GM21619 (cell line): ENCODE data around the gene RBKS.
"Not testable (repeated sequence)": the region's sequence is repeated elsewhere in the genome, so short reads cannot be mapped to it uniquely, and the experiment has no call there.

Experiments
- ATAC-seq: cut with Tn5 transposase; IDR thresholded peaks from one replicate; pipeline ENCODE4 v1.9.1; 2021; ENCODE audit not compliant: unreplicated experiment

RBKS gene

DNA sequence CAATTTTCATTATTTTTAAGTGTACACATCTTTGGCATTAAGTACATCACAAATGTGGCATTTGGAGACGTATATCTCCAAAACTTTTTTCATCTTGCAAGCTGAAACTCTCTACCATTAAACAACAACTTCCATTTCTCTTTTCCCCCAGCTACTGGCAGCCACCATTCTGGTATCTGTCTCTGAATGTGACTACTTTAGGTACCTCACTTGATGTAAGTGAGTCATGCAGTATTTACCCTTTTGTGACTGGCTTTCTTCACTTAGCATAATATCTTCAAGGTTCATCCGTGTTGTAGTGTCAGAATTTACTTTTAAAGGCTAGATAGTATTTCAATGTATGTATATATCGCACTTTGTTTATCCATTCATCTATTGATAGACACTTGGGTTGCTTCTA is 17.4 kb upstream of the RBKS start:
- no peak for ATAC-seq

DNA sequence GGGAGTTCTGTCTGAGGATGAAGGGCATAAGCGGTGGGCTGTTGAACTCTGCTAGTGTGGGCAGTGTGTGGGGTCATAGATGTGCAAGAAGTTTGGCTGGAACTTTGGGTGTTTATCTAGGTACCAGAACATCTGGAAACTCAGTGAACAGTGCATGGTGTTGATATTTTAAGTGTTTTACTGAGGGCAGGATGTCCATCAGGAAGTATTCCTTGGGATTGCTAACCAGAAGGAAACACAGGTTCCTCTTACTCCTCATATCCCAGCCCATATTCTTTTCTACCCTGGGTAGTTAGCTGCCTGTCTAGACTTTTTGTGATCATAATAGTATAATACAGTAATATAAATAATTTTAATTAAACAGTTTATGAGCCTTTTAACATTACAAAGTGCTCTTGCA is 15.9 kb upstream of the RBKS start:
- no peak for ATAC-seq

DNA sequence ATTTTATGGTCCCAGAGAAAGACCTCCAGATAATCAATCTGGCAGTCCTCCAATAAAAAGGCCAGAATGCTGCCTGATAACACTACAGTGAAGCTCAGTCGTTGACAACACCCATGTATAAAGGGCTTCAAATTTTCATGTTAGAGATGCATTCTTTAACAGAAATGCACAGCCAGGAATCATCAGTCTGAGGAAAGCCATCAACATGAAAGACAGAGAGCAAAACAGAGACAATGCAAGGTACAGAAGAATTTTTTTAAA is 14.1 kb upstream of the RBKS start:
- ATAC-seq: no peak

DNA sequence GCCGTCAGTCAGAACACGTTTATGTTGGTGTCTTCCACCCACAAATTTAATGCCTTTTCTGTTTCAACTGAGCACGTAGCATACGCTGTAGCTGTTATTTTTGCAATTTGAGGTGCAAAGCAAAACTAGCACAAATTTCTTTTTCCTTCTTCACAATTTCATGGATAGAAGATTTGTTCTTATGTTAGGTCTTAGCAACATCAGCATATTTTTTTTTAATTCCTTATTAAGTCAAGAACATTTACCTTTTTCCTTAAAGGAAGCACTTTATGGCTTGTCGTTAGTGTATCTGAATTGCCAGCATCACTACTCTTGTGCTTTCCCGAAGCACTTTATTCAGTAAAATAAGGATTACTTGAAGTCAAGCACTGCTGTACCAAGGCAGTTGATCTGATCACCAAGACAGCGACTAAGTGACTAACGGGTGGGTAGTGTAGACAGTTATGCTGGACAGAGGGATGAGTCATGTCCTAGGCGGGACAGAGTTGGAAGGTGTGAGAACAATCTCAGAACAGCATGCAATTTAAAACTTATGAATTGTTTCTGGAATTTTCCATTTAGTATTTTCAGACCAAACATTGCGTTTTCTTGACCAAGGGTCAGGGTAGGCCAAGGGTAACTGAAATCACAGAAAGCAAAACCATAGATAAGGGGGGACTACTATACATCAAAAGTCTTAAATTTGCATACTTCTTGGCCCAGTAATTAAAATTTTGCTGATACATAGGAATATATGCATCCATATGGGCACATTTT is 13.6 kb upstream of the RBKS start:
- no peak for ATAC-seq

DNA sequence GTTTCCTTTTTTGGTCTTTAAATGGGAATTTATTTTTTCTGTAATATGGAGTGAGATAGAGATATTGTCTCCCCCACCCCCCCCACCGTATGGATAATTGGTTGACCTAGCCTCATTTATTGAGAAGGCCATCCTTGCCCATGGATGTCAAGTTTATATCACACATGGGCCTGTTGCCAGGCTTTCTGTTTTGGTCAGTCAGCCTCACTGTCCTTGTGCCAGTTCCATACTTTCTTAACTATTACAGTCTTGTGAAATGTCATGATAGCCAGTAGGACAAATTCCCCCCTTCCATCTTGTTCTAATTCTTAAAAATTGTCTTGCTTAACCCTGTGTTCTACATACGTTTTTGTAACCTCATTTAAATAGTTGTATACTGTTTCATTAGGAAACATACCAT is 12.8 kb upstream of the RBKS start:
- ATAC-seq: no peak

DNA sequence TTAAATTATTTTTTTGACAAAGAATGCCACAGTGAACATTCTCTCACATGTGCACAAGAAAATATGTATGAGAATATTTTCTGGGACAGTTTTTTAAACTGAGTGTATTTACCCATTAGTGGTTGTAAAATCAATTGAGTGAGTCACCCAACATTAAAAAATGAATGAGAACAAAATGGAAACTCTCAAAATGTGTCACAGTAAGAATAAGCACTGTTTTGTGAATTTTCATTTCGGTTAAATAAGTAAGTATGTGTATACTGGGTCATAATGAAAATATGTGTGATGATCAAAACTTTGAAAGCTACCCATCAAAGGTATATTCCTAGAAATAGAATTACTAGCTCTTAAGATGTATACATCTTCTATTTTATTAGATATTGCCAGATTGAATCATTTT is 11.9 kb upstream of the RBKS start:
- no peak for ATAC-seq

DNA sequence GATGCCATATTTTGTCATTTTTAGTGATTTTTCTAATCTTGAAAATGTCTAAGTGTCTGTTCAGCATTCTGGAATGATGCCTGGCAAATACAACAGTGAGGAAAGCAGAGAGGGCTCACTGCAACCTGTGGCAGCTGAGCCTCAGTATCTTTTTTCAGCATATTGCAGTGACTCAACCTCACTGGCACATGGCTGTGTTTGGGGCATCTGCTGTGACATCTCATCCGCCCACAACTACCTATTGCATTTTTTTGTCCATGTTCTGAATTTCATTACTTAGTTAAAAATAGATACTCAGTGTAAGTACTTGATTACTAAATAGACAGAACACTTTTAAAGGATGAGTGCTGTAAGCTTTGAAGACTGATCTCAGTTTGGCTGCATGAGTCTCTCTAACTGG is 11.0 kb upstream of the RBKS start:
- no peak for ATAC-seq

DNA sequence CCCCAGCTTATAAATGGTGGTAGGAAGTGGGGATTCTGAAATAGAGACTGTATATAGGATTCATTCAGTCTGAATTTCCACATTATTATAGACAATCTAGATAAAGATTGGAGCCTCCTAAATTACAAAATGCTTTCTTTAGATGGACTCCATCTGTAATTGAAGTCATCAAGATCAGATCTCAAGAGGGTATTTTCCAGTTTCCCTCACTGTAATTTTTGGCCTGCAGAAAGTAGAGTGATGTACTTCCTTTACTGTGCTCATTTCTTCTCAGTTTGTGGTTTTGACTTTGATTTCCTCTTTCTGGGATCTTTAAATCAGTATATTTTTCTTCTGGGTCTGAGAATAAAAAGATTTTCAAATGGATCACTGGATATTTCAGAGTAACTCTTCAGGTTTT is 7.5 kb upstream of the RBKS start:
- no peak for ATAC-seq

DNA sequence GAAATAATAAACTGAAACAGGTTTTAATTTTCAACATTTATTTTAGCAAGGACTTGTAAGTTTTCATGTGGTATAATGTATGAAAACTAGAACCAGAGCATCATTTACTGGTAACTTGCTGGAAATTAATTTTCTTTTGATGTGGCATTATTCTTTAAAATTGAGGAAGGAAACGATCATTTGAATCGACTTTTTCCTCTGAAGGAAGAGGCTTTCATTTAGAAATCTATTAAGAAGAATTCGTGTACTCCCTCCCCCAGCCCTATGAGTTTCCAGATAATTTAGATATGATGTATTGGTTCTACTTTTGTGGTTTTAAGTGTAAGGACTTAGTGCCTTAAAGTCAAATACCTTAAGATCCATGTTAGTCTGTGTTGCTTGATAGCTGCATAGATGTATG is 2.8 kb upstream of the RBKS start:
- ATAC-seq: no peak

DNA sequence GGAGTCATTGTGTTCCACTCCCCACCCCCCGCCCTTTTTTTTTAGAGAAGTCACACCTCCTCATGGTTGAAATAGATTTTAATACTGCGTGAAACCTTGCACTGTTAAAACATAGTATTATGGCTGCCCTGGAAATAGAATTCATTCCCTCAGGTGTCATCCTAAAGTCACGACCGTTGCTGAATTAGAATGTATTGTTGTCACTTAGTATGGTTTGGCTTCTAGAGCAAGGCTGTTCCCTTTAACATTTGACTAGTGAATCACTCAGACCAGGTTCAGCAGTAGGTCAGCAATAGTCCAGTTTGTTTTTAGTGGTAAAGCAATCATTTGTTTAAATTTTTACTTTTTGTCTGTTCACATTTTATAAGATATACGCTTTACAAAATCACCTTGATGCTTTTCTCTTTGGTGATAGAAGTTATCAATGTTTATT is 1.5 kb upstream of the RBKS start:
- ATAC-seq: no peak

DNA sequence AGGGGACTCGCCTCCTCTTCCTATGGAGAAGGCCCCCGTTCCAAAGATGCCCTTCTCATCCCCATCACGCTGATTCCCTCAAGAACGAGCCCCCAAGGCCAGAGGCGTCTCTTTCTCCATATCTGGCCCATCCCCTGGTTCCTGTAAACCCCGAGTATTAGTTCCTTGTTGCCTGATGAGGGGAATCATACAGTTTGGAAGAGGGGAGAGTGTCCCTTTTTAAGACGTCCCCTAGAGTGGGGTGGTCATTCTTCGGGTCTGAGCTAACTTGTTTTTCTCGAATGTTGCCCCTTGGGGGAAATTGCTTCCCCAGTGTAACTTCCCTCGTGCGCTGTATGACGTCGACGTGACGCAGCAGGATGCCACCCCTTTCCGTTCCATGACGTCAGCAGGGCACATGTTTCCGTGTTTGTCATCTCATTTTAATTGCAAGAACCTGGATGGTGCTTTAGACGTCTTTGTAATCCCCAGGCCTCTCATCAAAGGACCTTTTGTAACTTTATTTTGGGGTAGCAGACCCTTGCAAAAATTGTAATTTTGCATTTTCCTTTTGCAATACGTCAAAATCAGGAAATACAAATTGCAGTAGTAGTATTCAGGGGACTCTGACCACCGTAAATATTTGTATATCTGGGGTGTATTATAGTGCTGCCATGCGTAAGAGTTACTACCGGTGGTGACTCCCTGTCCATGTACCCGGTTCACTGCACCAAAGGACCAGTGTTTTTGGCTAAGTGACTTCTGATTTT is 911 bp upstream of the RBKS start:
- no peak for ATAC-seq

DNA sequence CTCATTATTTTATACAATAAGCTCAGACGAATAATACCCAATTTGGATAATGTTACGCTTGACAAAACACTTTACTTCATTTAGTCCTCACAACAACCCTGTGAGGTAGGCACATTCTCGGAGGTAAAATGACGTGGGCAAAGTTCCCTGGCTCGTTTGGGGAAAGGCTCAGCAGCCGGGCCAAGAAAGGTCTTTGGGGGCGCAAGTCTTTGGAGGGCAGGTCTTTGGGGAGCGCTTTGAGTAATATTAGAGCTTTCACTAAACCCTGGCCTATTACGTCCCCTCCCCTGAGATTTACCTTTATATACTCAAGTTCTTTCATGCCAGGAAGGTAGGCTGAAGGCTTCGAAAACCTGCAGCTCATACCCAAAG is 427 bp downstream of the RBKS start:
- ATAC-seq: no peak

DNA sequence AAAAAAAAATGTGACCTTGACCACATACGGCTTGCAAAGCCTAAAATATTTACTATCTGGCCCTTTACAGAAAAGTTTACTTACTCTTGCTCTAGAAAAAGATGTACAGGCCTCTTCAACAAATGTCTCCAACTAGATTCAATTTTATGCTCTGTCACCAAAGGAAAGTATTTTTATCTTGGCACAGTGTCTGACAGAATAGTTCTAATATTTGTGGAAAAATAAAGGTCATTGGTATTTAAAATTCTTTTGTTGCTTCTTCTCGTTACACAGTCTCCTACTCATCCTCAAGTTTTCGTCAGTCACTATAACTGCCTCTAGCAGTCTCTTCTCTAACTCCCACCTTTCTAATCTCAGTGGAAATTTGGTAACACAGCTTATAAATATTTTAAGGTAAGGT is 1.4 kb downstream of the RBKS start:
- no peak for ATAC-seq

DNA sequence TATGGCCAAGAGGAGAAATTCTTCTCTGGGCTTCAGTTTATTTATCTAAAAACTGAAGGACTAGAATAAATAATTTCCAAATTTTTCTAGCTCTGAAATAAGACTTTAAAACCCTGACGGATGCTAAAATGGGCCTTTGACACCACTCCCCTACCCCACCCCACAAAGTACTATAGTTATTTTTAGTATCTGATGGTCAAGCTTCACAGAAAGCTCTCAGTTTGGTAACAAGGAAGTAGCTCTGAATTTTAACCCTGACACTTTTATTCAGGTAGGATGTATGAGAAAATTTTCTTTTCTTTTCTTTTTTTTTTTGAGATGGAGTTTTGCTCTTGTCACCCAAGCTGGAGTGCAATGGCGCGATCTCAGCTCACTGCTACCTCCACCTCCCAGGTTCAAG is 2.4 kb downstream of the RBKS start:
- no peak for ATAC-seq

DNA sequence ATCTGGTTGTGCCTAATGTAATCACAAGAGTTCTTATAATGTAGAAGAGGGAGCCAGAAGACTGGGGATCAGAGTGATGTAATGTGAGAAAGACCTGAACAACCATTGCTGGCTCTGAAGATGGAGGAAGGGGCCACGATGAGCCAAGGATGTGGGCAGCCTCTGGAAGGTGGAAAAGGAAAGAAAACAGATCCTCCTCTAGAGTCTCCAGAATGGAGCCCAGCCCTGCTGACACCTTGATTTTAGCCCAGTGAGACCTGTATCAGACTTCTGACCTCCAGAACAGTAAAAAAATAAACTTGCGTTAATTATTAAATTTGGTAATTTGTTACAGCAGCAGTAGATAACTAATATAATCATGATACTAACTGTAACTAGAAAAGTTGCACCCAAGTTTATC is 3.1 kb downstream of the RBKS start:
- no peak for ATAC-seq

DNA sequence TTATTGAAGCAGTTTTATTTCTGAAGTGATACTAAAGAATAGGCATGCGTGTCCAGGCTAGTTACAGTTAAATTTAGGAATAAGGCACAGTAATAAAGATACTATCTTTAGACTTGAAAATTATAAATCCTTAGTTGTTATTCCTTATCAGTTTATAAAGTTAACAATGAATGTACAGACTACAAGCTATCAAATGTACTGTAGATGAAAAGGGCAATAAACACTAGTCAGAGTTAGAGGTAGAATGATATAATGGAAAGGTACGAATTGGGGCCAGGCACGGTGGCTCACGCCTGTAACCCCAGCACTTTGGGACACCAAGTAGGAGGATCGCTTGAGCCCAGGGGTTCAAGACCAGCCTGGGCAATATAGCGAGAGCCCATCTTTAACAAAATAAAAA is 3.9 kb downstream of the RBKS start:
- ATAC-seq: no peak

DNA sequence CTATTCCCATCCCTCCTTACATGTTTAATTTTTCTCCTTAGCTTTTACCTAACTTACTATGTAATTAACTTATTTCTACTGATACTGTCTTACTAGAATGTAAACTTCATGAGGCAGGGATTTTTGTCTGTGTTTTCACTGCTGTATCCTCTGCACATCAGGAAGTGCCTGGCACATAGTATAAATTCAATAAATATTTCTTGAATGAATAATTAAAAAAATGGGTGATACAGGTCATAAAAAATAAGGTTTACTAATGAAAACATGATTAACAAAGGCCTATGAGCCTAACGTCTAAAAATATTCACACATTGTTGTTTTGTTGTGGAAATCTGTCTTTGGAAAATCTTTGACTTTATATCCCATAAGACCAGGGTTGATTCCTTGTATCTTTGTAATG is 4.5 kb downstream of the RBKS start:
- no peak for ATAC-seq

DNA sequence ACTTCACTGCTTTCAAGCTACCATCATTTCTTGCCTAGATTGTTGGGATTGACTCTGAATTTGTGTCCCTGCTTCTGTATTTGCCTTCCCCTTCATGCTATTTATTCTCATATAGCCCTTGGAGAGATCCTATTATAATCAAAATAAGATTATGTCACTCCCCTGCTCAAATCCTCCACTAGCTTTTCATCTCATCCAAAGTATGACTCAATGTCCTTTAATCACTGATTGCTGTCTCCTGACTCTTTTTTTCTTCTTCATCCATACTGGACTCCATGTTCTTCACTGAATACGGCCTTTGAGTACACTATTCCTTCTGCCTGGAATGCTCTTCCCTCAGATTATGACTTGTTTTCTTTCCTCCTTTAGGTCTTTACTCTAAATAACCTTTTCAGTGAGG is 5.0 kb downstream of the RBKS start:
- ATAC-seq: no peak

DNA sequence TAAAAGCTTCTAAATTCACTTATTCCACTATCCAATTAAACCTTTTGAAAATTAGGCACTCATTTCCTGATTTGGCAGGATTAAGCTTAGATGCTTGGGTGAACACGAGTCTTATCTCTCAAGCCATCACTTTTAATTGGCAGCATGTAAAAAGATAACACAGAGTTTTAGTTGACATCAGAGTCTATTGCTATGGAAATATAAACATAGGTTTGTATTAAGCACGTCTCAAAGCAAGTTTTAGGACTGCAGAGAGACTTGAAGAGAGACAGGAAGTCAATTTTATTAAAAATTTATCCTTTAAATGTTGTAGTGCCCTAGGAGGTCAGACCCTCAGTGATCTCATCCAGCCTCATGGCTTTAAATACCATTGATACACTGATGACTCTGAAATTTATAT is 5.6 kb downstream of the RBKS start:
- ATAC-seq: no peak

DNA sequence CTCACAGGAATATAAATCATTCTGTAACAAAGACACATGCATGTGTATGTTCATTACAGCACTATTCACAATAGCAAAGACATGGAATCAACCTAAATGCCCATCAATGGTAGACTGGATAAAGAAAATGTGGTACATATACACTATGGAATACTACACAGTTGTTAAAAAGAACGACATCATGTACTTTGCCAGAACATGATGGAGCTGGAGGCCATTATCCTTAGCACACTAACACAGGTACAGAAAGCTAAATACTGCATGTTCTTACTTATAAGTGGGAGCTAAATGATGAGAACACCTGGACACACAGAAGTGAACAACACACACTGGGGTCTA is 7.6 kb downstream of the RBKS start:
- ATAC-seq: not testable (repeated sequence)

DNA sequence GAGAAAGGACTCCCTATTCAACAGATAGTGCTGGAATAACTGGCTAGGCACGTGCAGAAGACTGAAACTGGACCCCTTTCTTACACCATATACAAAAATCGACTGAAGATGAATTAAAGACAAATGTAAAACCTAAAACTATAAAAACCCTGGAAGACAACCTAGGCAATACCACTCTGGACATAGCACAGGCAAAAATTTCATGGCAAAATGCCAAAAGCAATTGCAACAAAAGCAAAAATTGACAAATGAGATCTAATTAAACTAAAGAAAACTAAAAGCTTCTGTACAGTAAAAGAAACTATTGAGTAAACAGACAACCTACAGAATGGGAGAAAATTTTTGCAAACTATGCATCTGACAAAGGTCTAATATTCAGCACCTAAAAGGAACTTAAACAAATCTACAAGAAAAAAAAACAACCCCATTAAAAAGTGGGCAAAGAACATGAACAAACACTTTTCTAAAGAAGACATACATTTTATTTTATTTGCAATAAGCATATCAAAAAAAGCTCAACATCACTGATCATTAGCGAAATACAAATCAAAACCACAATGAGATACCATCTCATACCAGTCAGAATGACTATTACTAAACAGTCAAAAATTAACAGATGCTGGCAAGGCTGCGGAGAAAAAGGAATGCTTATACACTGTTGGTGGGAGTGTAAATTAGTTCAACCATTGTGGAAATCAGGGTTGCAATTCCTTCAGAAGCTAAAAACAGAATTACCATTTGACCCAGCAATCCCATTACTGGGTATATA is 8.2 kb downstream of the RBKS start:
- ATAC-seq: not testable (repeated sequence)

DNA sequence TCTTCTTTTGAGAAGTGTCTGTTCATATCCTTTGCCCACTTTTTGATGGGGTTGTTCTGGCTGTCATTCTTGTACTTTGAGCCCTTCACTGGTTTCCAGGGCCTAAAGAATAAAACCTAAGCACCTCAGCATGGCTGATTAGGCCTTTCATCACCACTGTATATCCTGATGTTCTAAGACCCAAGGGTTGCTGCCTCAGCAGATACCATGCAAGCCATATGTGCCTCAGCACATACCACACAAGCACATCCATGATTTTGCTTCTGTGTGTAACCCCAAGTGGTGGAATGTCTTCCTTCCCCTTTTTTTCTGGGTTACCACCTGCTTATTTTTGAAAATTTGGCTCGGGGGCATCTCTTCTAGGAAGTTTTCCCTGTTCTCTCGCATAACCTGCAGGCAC is 11.4 kb downstream of the RBKS start:
- no peak for ATAC-seq
